Measurements from ENCODE around the gene EDNRB.

The EDNRB gene

DNA sequence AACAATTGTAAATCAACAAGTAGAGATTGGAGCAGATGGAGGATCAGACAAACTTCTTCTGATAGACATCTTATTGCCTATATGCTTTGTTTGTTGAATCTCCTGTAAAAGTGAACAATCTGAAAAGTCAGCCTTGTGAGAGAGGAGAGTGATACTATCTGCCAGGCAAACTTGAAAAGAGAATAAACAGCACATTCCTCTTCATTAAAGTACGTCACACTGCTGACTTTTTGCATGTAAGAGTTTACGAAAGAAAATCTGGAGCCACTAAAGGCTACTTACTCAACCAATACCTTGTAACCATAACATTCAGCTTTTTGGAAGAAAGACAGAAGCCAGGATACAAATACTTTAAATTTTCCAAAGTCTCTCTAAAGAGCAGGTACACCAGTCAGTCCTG lies 42.5 kb downstream of the EDNRB start:
- H3K27me3 ChIP-seq (ENCODE audit: insufficient read depth, low read length): no peaks in the 10 kb centered on the region
- no peak overlapping the region for H3K4me3 ChIP-seq (ENCODE audit: low read depth, low read length, poor library complexity, severe bottlenecking)
- H3K79me2 ChIP-seq (ENCODE audit: insufficient read depth, low read length): no peaks in the 10 kb centered on the region
- no peak overlapping the region for H3K4me2 ChIP-seq (ENCODE audit: low read length)
- no peaks in the 10 kb centered on the region for H3K9me2 ChIP-seq (ENCODE audit: low read depth, low read length)
- no peak overlapping the region for H3K27ac ChIP-seq (ENCODE audit: low read depth, low read length, poor library complexity, severe bottlenecking)
- no peaks in the 10 kb centered on the region for H3F3A ChIP-seq (ENCODE audit: insufficient read depth, low read length)
- TF ChIP-seq, protein P1, sequence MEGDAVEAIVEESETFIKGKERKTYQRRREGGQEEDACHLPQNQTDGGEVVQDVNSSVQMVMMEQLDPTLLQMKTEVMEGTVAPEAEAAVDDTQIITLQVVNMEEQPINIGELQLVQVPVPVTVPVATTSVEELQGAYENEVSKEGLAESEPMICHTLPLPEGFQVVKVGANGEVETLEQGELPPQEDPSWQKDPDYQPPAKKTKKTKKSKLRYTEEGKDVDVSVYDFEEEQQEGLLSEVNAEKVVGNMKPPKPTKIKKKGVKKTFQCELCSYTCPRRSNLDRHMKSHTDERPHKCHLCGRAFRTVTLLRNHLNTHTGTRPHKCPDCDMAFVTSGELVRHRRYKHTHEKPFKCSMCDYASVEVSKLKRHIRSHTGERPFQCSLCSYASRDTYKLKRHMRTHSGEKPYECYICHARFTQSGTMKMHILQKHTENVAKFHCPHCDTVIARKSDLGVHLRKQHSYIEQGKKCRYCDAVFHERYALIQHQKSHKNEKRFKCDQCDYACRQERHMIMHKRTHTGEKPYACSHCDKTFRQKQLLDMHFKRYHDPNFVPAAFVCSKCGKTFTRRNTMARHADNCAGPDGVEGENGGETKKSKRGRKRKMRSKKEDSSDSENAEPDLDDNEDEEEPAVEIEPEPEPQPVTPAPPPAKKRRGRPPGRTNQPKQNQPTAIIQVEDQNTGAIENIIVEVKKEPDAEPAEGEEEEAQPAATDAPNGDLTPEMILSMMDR (IDR thresholded peaks at IDR 0.05; ENCODE audit: low read length): no peak
- no peak for TF ChIP-seq EZH2 (IDR thresholded peaks at IDR 0.05; ENCODE audit: borderline replicate concordance, low read length)
- H3K36me3 ChIP-seq (ENCODE audit: insufficient read depth, low read length): no peaks in the 10 kb centered on the region
- no peaks in the 10 kb centered on the region for H3K4me1 ChIP-seq (ENCODE audit: insufficient read depth, low read length, severe bottlenecking)
- H4K20me1 ChIP-seq (ENCODE audit: insufficient read depth, low read length): no peaks in the 10 kb centered on the region
- H2AFZ ChIP-seq (ENCODE audit: low read length): no peak overlapping the region
- no peaks in the 10 kb centered on the region for H3K9me3 ChIP-seq (ENCODE audit: low read length)
- no peak overlapping the region for H3K9ac ChIP-seq (ENCODE audit: low read length)

DNA sequence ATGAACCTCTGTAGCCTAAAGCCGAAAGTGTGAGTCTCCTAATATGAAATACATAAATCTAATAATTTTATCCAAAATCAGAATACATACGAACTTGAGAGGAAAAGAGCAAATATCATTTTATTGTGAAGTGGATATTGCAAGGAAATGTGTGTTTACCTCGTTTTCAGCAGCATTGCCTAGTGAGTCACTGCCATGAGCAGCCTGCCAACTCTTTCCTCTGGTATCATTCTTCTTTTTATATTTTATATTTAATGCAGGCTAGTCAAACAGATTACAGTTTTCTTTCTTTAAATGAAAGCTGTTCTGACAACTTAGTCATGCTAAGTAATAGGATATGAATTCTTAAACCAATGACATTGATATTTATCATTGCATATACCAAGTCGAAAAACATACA lies 44.2 kb downstream of the EDNRB start:
- H3K36me3 ChIP-seq (ENCODE audit: insufficient read depth, low read length): no peaks in the 10 kb centered on the region
- H3K4me2 ChIP-seq (ENCODE audit: low read length): no peak overlapping the region
- H3K9me3 ChIP-seq (ENCODE audit: low read length): no peaks in the 10 kb centered on the region
- H3K4me3 ChIP-seq (ENCODE audit: low read depth, low read length, poor library complexity, severe bottlenecking): no peak overlapping the region
- no peaks in the 10 kb centered on the region for H3K4me1 ChIP-seq (ENCODE audit: insufficient read depth, low read length, severe bottlenecking)
- H2AFZ ChIP-seq (ENCODE audit: low read length): no peak overlapping the region
- no peaks in the 10 kb centered on the region for H3K9me2 ChIP-seq (ENCODE audit: low read depth, low read length)
- no peak overlapping the region for H3K9ac ChIP-seq (ENCODE audit: low read length)
- H3F3A ChIP-seq (ENCODE audit: insufficient read depth, low read length): no peaks in the 10 kb centered on the region
- TF ChIP-seq, protein P1 (IDR thresholded peaks at IDR 0.05; ENCODE audit: low read length): no peak
- no peak for TF ChIP-seq EZH2 (IDR thresholded peaks at IDR 0.05; ENCODE audit: borderline replicate concordance, low read length)
- H3K27me3 ChIP-seq (ENCODE audit: insufficient read depth, low read length): no peaks in the 10 kb centered on the region
- no peak overlapping the region for H3K27ac ChIP-seq (ENCODE audit: low read depth, low read length, poor library complexity, severe bottlenecking)
- no peaks in the 10 kb centered on the region for H3K79me2 ChIP-seq (ENCODE audit: insufficient read depth, low read length)
- no peaks in the 10 kb centered on the region for H4K20me1 ChIP-seq (ENCODE audit: insufficient read depth, low read length)

DNA sequence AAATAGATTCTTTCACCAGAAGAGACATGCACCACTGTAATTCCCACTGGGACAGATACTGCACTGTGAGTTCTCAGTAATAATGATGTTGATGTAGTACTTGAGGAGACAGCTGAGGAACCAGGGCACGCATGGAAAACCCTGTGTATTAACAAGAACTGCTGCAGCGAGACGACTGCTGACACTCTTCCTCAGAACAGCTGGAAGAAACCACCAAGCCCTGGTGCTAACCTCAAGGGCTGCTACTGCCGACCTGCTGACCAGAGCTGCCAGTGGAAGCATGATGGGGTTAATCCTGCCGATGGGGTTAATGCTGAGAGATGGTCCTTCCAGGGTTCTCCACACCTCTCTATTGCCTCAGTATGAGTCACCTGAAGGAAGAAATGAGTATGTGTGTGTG lies 45.6 kb downstream of the EDNRB start:
- Histone ChIP-seq H3K27ac (ENCODE audit: low read depth, low read length, poor library complexity, severe bottlenecking) (no peak overlapping the region), H2AFZ (ENCODE audit: low read length) (no peak overlapping the region), H3K9me3 (ENCODE audit: low read length) (0 out of 2 replicates have a peak, but pooled peaks cover 2% of the 10 kb centered on the region), H3K9me2 (ENCODE audit: low read depth, low read length) (no peaks in the 10 kb centered on the region), H3K36me3 (ENCODE audit: insufficient read depth, low read length) (no peaks in the 10 kb centered on the region), H3K4me3 (ENCODE audit: low read depth, low read length, poor library complexity, severe bottlenecking) (no peak overlapping the region), H3K4me2 (ENCODE audit: low read length) (no peak overlapping the region), H3F3A (ENCODE audit: insufficient read depth, low read length) (no peaks in the 10 kb centered on the region), H3K27me3 (ENCODE audit: insufficient read depth, low read length) (no peaks in the 10 kb centered on the region), H3K4me1 (ENCODE audit: insufficient read depth, low read length, severe bottlenecking) (no peaks in the 10 kb centered on the region), H4K20me1 (ENCODE audit: insufficient read depth, low read length) (no peaks in the 10 kb centered on the region), H3K79me2 (ENCODE audit: insufficient read depth, low read length) (no peaks in the 10 kb centered on the region), H3K9ac (ENCODE audit: low read length) (no peak overlapping the region)
- no peak for TF ChIP-seq EZH2 (IDR thresholded peaks at IDR 0.05; ENCODE audit: borderline replicate concordance, low read length)
- TF ChIP-seq, protein P1 (IDR thresholded peaks at IDR 0.05; ENCODE audit: low read length): no peak
